Loucy (cell line): ENCODE results near the gene LMTK3.
"Not testable (repeated sequence)": the region's sequence is repeated elsewhere in the genome, so short reads cannot be mapped to it uniquely, and the experiment has no call there.

Source experiments
- H2AFZ ChIP-seq: fragments of 200-600 bp; sonication (generic); 2 replicates; pipeline ENCODE4 v1.6.0; 2016; ENCODE audit warnings: antibody characterized with exemption, mild to moderate bottlenecking, low read length, moderate library complexity
- H3F3A ChIP-seq: fragments of 200-600 bp; 2 replicates; pipeline ENCODE4 v1.6.0; 2016; ENCODE audit warnings: antibody characterized with exemption, low read depth, mild to moderate bottlenecking
- H3K27me3 ChIP-seq: fragments of 200-600 bp; sonication (generic); 2 replicates; pipeline ENCODE4 v1.6.1; 2014; ENCODE audit warnings: low read length, mild to moderate bottlenecking; ENCODE audit not compliant: insufficient read depth, poor library complexity, severe bottlenecking
- H3K36me3 ChIP-seq: fragments of 200-600 bp; sonication (generic); 2 replicates; pipeline ENCODE4 v1.6.1; 2016; ENCODE audit warnings: low read length; ENCODE audit not compliant: insufficient read depth
- H3K4me1 ChIP-seq: fragments of 200-600 bp; sonication (generic); 2 replicates; pipeline ENCODE4 v1.5.1; 2014; ENCODE audit warnings: low read length, mild to moderate bottlenecking; ENCODE audit not compliant: insufficient read depth, poor library complexity, severe bottlenecking
- H3K4me2 ChIP-seq: fragments of 200-600 bp; sonication (generic); 2 replicates; pipeline ENCODE4 v1.6.0; 2014; ENCODE audit warnings: antibody characterized with exemption, low read length, low read depth, mild to moderate bottlenecking; ENCODE audit not compliant: poor library complexity, severe bottlenecking
- H3K4me3 ChIP-seq: fragments of 200-600 bp; sonication (generic); 2 replicates; pipeline ENCODE4 v1.5.1; 2014; ENCODE audit warnings: low read length, mild to moderate bottlenecking, mixed read lengths; ENCODE audit not compliant: poor library complexity, severe bottlenecking
- H3K79me2 ChIP-seq: fragments of 200-600 bp; sonication (generic); 2 replicates; pipeline ENCODE4 v1.6.1; 2014; ENCODE audit warnings: low read length; ENCODE audit not compliant: insufficient read depth
- H3K9ac ChIP-seq: fragments of 200-600 bp; sonication (generic); 2 replicates; pipeline ENCODE4 v1.6.0; 2014; ENCODE audit warnings: mild to moderate bottlenecking, low read depth, low read length, moderate library complexity; ENCODE audit not compliant: poor library complexity, severe bottlenecking
- H3K9me2 ChIP-seq: fragments of 200-600 bp; sonication (generic); replicated peaks from 2 replicates; pipeline ENCODE4 v1.6.1; 2016; ENCODE audit warnings: low read depth, low read length, mixed read lengths
- H3K9me3 ChIP-seq: fragments of 200-600 bp; sonication (generic); 2 replicates; pipeline ENCODE4 v1.6.1; 2014; ENCODE audit warnings: mild to moderate bottlenecking, antibody characterized with exemption, low read length, low read depth; ENCODE audit not compliant: insufficient read depth
- H4K20me1 ChIP-seq: fragments of 200-600 bp; sonication (generic); 2 replicates; pipeline ENCODE4 v1.6.0; 2014; ENCODE audit warnings: antibody characterized with exemption, low read length, mild to moderate bottlenecking; ENCODE audit not compliant: insufficient read depth, poor library complexity, severe bottlenecking
- CTCF ChIP-seq: fragments of 200-600 bp; sonication (generic); conservative IDR thresholded peaks from 2 replicates; pipeline ENCODE4 v1.5.1; 2014; ENCODE audit warnings: mild to moderate bottlenecking, antibody characterized with exemption, low read length
- EZH2phosphoT487 ChIP-seq: fragments of 200-600 bp; IDR thresholded peaks from 2 replicates; pipeline ENCODE4 v1.6.1; 2018; ENCODE audit warnings: antibody characterized with exemption, mild to moderate bottlenecking, moderate library complexity, borderline replicate concordance

Gene LMTK3

GRCh38 chr19:48541813-48542212 lies 30.2 kb upstream of the LMTK3 start:
- Histone ChIP-seq H3K9me2 (no peaks in the 10 kb centered on the region), H2AFZ (no peak overlapping the region), H3K9me3 (no peaks in the 10 kb centered on the region), H3K36me3 (no peaks in the 10 kb centered on the region), H3K4me2 (no peak overlapping the region), H3K79me2 (no peaks in the 10 kb centered on the region), H3K4me3 (no peak overlapping the region), H4K20me1 (no peaks in the 10 kb centered on the region), H3K27me3 (no peaks in the 10 kb centered on the region), H3F3A (no peaks in the 10 kb centered on the region), H3K9ac (no peak overlapping the region), H3K4me1 (no peaks in the 10 kb centered on the region)
- TF ChIP-seq EZH2phosphoT487, result no peak
- no peak for TF ChIP-seq CTCF

GRCh38 chr19:48540110-48540509 lies 28.5 kb upstream of the LMTK3 start:
- Histone ChIP-seq H3K36me3 (no peaks in the 10 kb centered on the region), H4K20me1 (no peaks in the 10 kb centered on the region), H3K9ac (no peak overlapping the region), H3K9me2 (no peaks in the 10 kb centered on the region), H3K4me2 (no peak overlapping the region), H3K27me3 (no peaks in the 10 kb centered on the region), H3K9me3 (no peaks in the 10 kb centered on the region), H3K4me1 (no peaks in the 10 kb centered on the region), H2AFZ (no peak overlapping the region), H3K4me3 (no peak overlapping the region), H3K79me2 (no peaks in the 10 kb centered on the region), H3F3A (no peaks in the 10 kb centered on the region)
- no peak for TF ChIP-seq EZH2phosphoT487
- TF ChIP-seq CTCF, result no peak

- H3K27me3 ChIP-seq, result no peaks in the 10 kb centered on the region
- H3K9me3 ChIP-seq, result no peaks in the 10 kb centered on the region
- no peak overlapping the region for H2AFZ ChIP-seq
- no peaks in the 10 kb centered on the region for H3K9me2 ChIP-seq
- H3K4me2 ChIP-seq, result no peak overlapping the region
- H3F3A ChIP-seq, result no peaks in the 10 kb centered on the region
- H3K4me1 ChIP-seq, result no peaks in the 10 kb centered on the region
- no peaks in the 10 kb centered on the region for H3K79me2 ChIP-seq
- H3K4me3 ChIP-seq, result no peak overlapping the region
- no peaks in the 10 kb centered on the region for H4K20me1 ChIP-seq
- H3K9ac ChIP-seq, result no peak overlapping the region
- no peak for TF ChIP-seq CTCF
- TF ChIP-seq EZH2phosphoT487, result no peak
- no peaks in the 10 kb centered on the region for H3K36me3 ChIP-seq
These were observed 28.0 kb upstream of the LMTK3 start for GRCh38 chr19:48539503-48540096.

GRCh38 chr19:48538057-48538456 lies 26.4 kb upstream of the LMTK3 start:
- H3K4me2 ChIP-seq, H3F3A ChIP-seq, H3K4me3 ChIP-seq, H3K9me3 ChIP-seq, H3K9ac ChIP-seq, H2AFZ ChIP-seq, H4K20me1 ChIP-seq, H3K36me3 ChIP-seq, H3K79me2 ChIP-seq, H3K4me1 ChIP-seq, H3K9me2 ChIP-seq, H3K27me3 ChIP-seq: not testable (repeated sequence)
